HG03064 (cell line): ENCODE data around the gene CFL1.

Experiments
- ATAC-seq: cut with Tn5 transposase; IDR thresholded peaks from one replicate; pipeline ENCODE4 v1.9.1; 2021; ENCODE audit warnings: low read depth; ENCODE audit not compliant: unreplicated experiment

Gene CFL1

GRCh38 chr11:65809496-65809895 lies 48.5 kb downstream of the CFL1 start:
- no peak for ATAC-seq

DNA sequence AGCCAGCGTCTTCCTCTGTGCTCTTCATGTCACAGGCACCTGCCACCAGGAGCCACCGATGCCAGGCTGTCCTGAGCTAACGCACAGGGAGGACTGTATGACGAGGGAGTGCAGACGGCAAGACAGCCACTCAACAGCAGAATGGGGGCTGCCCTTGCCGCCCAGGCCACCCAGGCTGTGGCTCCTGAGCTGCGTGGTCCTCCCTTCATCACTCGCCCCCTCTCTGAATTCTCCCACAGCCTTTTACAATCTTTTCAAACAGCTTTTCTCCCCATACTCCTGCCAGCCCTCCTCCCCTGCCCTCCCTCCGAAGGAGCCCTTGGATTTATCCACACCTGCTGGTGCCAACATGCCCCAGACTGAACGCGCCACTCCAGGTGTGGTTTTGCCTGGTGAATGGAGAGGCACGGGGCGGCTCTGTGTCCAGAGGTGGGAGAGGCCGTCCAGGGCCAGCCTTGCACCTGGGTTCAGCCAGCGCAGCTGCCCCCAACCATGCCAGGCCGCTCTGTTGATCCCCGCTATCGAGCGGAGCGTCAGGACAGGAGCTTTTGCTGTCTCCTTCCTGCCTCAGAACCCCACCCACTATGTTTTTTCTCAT lies 49.1 kb downstream of the CFL1 start:
- ATAC-seq: no peak

GRCh38 chr11:65806979-65807378 lies 51.0 kb downstream of the CFL1 start:
- ATAC-seq: no peak
